Lung microvascular endothelial cell (primary cell): ENCODE results near the gene SYNJ2. TPM values are rescaled to one million over a fixed set of nuclear protein-coding genes. Genes with fewer than 3 reads are reported as not detected.
"Not testable (repeated sequence)": the region's sequence is repeated elsewhere in the genome, so short reads cannot be mapped to it uniquely, and the experiment has no call there.

Experiments
- DNase-seq, 2 donors: peaks; one replicate each; pipeline versions ENCODE4 v3.0.0 to v3.0.0-alpha.2; 2010; ENCODE audit warnings: low read depth in 2 of 2
- total RNA-seq: library from RNA; depleted of rRNA; stranded (reverse); fragments of >200 nt; gene quantifications from 2 replicates; pipeline ENCODE4 v1.2.1, GENCODE V29; 2014

SYNJ2 gene
- total RNA-seq, 1 donor from 2014 or later, result 12.1 TPM

GRCh38 chr6:157954150-157955117 lies 27.2 kb upstream of the SYNJ2 start:
- peak; percentile 36 to 65 for DNase-seq

GRCh38 chr6:157955675-157956074 lies 26.0 kb upstream of the SYNJ2 start:
- DNase-seq, result no peak

GRCh38 chr6:157956171-157956730 lies 25.4 kb upstream of the SYNJ2 start:
- DNase-seq, result no peak

GRCh38 chr6:157959451-157960227 lies 22.0 kb upstream of the SYNJ2 start:
- no peak for DNase-seq

- DNase-seq, result no peak
These were observed 20.4 kb upstream of the SYNJ2 start for GRCh38 chr6:157961153-157961831.

- DNase-seq, result no peak
These were observed 19.7 kb upstream of the SYNJ2 start for GRCh38 chr6:157961832-157962575.

- DNase-seq, result peak in 1 of 2 donors; percentile 67
These were observed 18.9 kb upstream of the SYNJ2 start for GRCh38 chr6:157962601-157963302.

- DNase-seq, result no peak
These were observed 17.6 kb upstream of the SYNJ2 start for GRCh38 chr6:157964100-157964499.

- no peak for DNase-seq
These were observed 16.3 kb upstream of the SYNJ2 start for GRCh38 chr6:157965387-157965786.

GRCh38 chr6:157966589-157966977 lies 15.1 kb upstream of the SYNJ2 start:
- DNase-seq, result no peak

GRCh38 chr6:157967020-157967419 lies 14.6 kb upstream of the SYNJ2 start:
- DNase-seq, result no peak

GRCh38 chr6:157967486-157967885 lies 14.2 kb upstream of the SYNJ2 start:
- DNase-seq, result no peak

GRCh38 chr6:157972177-157972576 lies 9.5 kb upstream of the SYNJ2 start:
- DNase-seq, result not testable (repeated sequence)

GRCh38 chr6:157974341-157974894 lies 7.2 kb upstream of the SYNJ2 start:
- DNase-seq, result no peak

GRCh38 chr6:157974967-157975366 lies 6.7 kb upstream of the SYNJ2 start:
- no peak for DNase-seq

- DNase-seq, result no peak
These were observed 6.2 kb upstream of the SYNJ2 start for GRCh38 chr6:157975456-157975855.

GRCh38 chr6:157976345-157977175 lies 5.1 kb upstream of the SYNJ2 start:
- no peak for DNase-seq

- no peak for DNase-seq
These were observed 4.4 kb upstream of the SYNJ2 start for GRCh38 chr6:157977176-157977804.
